ENCODE data around the gene EGLN3.

- no peak for TF ChIP-seq POLR2AphosphoS5 (IDR thresholded peaks at IDR 0.05)
- TF ChIP-seq, protein P1, sequence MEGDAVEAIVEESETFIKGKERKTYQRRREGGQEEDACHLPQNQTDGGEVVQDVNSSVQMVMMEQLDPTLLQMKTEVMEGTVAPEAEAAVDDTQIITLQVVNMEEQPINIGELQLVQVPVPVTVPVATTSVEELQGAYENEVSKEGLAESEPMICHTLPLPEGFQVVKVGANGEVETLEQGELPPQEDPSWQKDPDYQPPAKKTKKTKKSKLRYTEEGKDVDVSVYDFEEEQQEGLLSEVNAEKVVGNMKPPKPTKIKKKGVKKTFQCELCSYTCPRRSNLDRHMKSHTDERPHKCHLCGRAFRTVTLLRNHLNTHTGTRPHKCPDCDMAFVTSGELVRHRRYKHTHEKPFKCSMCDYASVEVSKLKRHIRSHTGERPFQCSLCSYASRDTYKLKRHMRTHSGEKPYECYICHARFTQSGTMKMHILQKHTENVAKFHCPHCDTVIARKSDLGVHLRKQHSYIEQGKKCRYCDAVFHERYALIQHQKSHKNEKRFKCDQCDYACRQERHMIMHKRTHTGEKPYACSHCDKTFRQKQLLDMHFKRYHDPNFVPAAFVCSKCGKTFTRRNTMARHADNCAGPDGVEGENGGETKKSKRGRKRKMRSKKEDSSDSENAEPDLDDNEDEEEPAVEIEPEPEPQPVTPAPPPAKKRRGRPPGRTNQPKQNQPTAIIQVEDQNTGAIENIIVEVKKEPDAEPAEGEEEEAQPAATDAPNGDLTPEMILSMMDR (IDR thresholded peaks at IDR 0.05), result no peak
Observed at GRCh38 chr14:33934938-33935337, 15.9 kb downstream of the EGLN3 start.

All from upper lobe of left lung (tissue), 4 donors.